Mesenteric fat pad (tissue), 1 donor: Measurements from ENCODE around the gene ARL8B. TPM values are rescaled to one million over a fixed set of nuclear protein-coding genes. Genes with fewer than 3 reads are reported as not detected.
"Not testable (repeated sequence)": the region's sequence is repeated elsewhere in the genome, so short reads cannot be mapped to it uniquely, and the experiment has no call there.

ENCODE experiments used
- DNase-seq: peaks from one replicate; pipeline ENCODE4 v3.0.0-alpha.2; 2020; ENCODE audit warnings: low spot score
- long read RNA-seq: library from polyadenylated mRNA; unstranded; transcript quantifications from one replicate; pipeline ENCODE4 v2.0.0, GENCODE V29; 2020
- total RNA-seq: library from RNA; stranded (reverse); fragmentation: NEBNext Ultra II Directional; extraction: Animal tissue kit (Norgen Biotek cat#: 25700); gene quantifications from one replicate; pipeline ENCODE4 v1.2.1, GENCODE V29; 2021
- donor health status: DM: yes; HTN: yes; CAD: no.

The ARL8B gene
- 63.4 TPM for total RNA-seq
- long read RNA-seq, transcript ARL8B-201 (7 exons, 3,005 nt), result major isoform, 77 of 87 reads
- long read RNA-seq, partial matches to known transcripts, result 1 of 87 reads
- long read RNA-seq, other reads (novel, unspliced or antisense), result 9 of 87 reads

DNA sequence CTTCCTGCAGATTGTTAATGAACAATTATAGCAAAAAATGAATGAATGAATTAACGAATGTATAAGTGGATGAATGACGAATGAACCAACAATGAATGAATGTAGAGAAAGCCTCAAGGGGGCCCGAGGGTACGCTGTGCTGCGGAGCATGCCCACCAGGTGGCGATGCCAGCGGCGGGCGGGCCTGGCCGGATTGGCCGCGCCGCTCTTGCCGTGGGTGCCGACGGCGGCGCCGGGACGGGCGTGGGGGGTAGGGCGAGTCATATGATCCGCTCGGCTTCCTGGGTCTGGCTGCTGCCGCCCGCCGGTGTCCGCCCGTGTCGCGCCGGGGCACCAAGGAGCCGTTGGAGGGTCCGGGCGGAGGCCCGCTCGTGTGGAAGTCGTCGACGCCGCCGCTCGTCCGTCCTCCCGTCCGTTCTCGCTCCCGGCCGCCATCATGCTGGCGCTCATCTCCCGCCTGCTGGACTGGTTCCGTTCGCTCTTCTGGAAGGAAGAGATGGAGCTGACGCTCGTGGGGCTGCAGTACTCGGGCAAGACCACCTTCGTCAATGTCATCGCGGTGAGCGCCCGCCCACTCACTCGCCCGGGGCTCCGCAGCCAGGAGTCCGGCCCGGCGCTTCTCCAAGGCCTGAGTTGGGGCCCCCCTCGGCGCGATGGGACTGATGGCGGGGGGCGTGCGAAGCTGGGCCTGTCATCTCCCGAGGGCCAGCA lies at the start of gene ARL8B:
Gene ARL8B (plus strand): TSS at position 263 of the 711 bp plus-strand sequence. CDS start 174 bp downstream, at position 437.
- peak; percentile 97 for DNase-seq

DNA sequence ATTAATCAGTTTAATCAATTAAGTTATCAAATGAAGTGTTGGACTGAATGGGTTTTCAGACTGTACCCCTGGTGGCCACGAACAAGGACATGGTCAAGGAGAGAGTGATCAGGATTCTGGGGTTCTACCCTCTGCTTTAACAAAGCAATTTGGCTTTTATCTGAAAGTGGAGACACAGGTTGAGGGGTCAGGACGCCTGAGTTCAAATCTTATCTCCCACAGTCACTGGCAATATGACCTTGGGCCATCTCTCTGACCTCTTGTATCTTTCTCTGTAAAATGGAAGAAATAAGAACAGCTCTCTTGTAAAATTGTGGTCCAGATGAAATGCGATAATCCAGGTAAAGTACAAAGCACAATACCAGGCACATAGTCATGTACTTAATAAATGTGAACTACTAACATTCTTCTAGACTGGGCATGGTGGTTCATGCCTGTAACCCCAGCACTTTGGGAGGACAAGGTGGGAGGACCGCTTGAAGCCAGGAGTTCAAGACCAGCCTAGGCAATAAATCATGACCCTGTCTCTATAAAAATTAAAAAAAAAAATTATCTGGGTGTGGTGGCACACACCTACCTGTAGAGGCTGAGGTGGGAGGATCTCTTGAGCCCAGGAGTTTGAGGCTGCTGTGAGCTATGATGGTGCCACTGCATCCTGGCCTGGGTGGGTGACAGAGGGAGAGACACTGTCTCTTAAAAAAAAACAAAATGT lies 48.6 kb upstream of the ARL8B start:
- DNase-seq, result no peak

DNA sequence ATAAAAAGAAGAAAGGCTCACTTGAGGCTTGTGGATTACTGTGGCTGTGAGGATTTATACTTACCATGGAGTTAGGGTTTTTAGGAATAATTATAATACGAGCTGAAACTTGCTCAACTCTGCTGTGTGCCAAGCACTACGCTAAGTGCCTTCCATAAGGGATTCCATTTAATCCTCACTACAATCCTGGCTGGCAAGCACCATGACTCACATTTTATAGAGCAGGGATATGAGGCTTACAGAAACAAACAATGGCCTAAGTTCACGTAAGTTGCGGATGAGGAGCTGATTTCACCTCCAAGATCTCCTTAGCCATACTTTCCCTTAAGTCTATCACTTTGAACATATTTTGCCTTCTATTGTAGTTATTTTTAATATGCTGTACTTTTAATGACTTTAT lies 43.9 kb upstream of the ARL8B start:
- no peak for DNase-seq

DNA sequence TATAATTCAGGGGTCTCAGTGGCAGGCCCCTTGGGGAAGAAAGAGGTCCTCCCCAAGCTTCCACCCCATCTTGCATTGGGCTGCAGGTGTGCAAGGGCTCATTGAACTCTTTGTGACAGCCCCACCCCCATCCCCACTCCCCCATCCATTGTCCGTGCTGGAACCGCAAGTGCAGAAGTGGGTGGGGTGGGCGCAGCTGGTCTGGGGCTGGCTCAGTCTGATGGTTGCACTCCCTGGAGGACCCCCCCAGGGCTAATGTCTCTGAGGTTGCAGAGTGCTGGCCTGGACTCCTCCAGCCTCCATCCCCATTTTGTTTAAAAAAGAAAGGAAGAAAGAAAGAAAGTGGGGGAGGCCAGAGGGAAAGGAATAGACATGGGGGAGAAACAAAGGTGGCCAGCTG lies 42.3 kb upstream of the ARL8B start:
- no peak for DNase-seq

DNA sequence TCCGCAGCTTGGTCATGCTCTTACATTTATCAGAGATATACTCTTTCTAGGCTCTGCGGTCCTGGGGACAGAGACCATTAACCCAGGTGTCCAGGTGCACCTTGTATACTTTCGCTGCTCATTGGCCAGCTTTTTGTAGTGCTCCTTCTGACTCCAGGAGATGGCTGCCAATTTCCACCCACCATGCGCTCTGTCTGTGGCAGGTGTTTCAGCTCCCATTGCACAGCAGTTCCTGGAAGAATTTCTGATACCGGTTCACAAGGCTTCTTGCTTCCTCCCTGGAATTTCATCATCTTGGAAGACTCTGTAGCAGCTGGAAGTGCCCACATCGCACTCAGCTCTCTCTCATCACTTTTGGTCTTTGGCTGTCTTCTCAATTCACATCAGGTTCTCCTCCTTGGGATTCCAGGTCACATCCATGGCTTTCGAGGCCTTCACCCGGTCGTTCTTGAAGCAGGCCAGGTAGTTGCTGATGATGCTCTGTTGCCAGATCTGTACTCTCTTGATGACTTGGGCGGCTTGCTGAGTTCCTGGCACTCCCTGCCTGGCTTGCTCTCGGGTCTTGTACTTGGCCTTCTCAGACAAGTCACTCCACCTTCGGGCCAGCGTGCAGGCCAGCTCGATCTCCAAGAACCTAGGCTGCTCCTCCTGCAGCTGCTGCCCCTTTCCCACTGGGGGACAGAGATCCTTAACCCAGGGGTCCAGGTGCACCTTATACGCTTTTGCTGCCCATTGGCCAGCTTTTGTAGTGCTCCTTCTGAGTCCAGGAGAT lies 41.1 kb upstream of the ARL8B start:
- DNase-seq, result no peak

DNA sequence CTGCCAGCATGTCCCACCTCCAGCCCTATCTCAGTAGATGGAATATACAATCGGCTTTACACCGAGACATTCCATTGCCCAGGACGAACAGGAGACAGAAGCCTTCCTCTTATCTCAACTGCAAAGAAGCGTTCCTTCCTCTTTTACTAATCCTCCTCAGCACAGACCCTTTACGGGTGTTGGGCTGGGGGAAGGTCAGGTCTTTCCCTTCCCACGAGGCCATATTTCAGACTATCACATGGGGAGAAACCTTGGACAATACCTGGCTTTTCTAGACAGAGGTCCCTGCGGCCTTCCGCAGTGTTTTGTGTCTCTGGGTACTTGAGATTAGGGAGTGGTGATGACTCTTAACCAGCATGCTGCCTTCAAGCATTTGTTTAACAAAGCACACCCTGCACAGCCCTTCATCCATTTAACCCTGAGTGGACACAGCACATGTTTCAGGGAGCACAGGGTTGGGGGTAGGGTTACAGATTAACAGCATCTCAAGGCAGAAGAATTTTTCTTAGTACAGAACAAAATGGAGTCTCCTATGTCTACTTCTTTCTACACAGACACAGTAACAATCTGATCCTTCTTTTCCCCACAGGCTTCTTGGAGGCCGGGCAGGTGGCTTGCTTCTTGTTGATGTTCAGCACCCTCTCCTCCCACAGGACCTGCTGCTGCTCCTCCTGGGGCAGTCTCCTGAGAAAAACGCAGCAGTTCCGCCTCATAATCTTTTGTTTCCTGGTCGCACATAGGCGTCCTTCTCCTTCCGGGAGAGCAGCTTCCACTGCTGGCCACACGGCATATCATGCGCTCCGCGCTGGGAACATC lies 39.9 kb upstream of the ARL8B start:
- DNase-seq, result not testable (repeated sequence)

DNA sequence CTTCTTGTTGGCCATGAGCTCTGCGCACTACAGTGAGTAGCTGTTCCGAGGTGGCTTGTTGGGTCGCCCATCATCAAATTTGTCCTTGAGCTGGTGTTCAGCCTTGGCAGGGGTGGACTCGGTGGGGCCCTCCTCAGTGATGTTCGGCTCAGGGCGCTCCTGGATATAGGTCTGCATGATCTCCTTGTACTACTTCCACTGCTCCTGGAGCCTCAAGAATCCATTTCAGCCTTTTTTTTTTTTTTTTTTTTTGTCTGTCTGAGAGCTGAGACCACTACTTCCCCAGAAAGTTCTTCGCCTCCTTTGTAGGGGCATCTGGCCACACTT lies 39.3 kb upstream of the ARL8B start:
- no peak for DNase-seq

DNA sequence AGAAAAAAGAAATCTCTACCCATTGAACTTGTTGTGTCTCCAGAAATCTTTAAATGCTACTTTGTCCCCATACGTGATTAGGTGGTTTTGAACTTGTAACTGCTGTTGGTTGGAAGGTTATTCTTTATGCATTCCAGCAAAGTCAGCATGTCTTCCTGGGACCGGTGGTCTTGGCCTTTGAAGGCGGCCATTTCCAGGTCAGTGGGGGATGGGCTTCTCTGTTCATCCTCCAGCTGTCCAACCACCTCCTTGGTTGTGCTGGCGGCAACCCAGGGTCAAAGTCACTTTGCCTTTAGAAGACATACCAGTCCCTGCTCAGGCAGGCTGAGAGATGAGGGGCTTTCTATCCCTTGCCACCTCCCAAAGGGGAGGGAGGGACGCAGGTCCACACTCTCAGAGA lies 37.9 kb upstream of the ARL8B start:
- DNase-seq, result no peak

DNA sequence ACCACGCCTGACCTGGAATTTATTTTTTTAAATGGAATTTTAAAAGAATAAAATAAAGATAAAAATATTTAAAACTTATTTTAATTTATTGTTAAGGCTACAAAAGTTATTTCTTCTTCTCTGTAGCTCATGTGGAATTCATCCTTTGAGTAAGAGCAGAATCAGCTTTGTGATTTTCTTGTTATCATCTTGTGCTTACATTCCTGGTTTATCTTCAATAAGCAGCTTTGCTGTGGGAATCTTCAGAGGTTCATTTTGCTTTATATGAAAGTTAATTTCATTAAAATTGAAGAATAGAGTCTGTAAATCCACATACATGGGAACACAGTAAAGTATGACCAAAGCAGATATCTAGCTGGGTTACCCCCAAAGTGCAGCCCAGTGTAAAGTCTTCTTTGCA lies 35.4 kb upstream of the ARL8B start:
- no peak for DNase-seq

DNA sequence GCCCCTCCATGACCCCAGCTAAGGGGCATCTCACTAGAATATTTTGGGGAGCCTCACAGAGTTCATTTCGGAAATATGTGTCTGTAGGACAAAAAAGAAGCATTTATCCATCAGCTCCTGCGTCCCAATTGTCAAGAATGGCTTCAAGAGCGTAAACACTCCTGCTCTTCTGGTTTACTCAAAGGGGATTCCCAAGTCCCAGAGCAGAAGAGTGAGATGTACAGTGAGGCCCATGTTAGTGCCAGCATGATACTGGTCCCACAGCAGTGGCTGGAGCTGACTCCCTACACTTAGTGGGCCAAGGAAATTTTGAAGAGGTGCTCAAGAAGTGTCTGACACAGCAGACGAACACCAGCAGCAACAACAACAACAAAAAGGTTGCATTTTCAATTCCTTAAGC lies 34.9 kb upstream of the ARL8B start:
- DNase-seq, result no peak

DNA sequence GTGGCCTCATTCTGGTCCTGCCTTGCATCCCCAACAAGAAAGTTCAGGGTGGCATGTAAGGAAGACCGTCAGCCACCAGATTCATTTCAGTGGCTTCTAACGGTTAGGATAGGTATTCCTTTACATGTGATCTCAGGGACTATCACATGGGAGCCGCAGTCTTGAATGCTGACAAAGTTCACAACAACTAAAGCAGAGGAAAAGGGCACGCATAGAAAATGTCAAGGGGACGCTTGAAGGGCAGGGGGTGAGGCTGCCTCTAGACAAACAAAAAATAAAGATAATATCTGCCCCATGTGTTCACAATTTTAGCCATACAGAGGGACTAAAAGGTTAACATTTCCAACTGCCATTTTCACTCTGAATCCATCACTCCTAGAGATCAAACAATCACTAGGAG lies 31.9 kb upstream of the ARL8B start:
- no peak for DNase-seq

DNA sequence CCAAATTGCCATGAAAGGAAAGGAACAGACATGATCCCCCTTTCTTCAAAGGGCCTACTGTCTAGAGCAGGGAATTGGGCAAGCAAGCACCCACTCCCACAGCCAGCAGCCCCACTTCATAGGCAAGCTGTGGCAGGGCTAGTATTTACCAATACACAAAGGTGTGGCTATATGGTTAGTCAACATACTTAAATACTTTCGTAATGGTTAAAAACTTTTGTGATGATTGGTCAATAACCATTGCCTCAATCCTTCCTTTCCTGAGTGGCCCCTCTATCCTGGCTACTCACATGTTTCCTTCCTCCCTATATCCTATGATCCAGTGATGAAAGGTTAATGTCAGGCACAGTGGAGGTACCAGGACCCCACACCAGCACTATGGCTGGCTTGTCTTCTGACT lies 30.1 kb upstream of the ARL8B start:
- DNase-seq, result no peak

DNA sequence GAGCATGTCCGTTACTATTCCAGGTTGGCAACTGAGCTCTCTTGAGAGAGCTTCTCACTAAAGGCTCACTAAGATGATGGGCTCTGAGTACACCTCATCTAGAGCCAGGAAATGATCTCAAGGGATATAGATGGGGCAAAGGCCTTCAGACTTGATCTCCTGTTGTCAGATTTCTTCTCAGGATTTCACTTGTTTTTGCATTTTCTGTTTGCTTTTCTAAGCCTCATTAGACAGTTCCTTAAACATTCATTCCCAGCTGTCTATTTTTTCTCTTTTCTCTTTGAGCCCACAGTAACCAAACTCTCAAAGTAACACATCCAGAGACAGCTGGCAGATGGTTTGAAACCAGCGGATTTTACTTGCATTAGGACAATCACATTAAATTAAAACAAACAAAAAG lies 28.4 kb upstream of the ARL8B start:
- no peak for DNase-seq

DNA sequence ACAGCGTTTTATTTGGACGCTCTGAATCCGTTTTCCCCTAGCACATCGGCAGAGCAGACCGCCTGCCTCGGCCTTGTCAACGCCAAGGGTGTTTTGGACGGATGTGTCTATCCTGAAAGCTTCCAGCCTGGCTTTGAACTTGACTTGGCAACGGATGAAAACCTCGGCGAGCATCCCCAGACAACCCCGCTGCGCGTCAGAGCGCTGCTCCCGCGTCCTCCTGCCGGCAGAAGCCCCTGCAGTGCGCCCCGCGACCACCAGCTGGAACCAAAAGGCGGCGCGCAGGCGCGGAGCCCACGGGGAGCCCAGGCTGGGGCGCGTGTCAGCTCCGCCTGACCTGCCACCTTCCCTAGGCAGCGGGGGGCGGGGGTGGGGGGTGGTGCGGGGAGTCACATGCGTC lies 26.2 kb upstream of the ARL8B start:
- DNase-seq, result no peak

DNA sequence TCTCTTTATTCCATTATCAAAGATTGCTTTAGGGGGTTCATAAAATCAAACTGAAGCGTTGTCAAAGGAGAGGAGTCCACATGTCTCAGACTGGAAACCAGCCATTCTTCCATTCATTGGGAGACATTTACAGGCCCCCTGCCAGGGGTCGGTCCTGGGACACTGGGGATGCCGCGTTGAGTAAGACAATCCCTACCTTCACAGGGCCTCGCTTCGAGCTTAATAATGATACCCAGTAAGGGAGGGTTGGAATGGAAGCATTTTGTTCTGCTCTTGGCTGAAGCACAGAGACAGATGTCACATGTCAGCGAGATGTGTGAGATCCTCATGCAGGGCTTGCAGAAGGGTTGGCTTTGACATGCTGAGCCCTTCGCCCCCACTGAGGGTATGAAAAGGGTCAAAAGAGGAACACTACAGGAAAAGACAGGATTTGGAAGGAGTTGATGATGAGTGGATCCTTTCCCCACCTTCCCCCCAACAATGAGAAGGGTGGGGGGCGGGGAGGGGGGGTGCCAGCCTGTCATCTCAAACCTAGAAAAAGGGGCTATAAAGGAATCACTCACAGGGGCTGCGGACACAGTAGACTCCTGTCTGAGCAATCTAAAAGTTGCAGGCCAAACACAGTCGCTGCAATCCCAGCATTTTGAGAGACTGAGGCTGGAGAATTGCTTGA lies 25.6 kb upstream of the ARL8B start:
- DNase-seq, result peak; percentile 51

DNA sequence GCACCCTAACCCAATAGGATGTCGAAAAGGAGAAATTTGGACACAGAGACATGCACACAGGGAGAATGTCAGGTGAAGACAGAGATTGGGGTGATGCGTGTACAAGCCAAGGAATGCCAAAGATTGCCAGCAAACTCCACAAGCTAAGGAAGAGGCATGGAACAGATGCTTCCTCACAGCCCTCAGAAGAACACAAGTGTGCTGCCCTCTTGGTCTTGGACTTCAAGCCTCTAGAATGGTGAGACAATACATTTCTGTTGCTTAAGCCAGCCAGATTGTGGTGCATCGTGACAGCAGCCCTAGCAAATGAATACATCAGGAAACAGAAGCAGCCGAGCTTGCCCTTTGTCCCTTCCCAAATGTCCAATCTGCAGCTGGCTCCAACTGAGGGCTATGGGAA lies 23.7 kb upstream of the ARL8B start:
- peak; percentile 24 for DNase-seq

DNA sequence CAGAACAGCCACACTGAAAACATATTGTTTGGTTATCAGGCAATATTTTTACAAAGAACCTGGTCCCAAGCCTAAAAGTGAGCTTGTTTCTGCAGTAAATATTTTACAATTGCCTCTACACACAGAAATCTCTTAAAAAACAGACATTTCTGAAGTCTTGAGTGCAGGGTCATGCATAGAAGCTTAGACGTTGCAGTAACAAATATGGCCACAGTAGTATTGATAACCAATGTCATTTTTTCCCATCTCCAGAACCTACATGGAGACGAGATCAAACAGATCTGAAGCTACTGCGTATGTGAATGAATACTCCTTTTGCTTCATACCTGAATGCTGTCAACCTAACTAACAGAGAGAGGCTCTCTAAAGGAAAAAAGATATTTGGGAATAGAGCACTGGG lies 19.6 kb upstream of the ARL8B start:
- no peak for DNase-seq

DNA sequence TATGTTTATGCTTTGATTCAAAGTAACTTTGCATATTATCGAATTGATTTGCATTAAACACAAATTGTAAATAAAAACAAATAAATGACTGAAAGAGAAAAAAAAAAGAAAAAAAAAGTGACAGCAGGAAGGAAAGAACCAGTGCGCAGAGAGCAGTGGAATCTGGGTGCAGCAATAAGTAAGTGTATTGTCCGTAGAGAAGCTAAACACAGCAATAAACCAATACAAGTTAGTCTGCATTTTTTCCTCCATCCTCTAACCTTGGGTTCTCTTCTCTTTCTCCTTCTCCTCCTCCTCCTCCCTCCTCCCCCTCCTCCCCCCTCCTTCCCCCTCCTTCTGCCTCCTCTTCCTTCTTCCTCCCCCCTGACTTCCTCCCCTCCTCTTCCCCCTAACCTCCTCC lies 18.3 kb upstream of the ARL8B start:
- DNase-seq, result no peak

DNA sequence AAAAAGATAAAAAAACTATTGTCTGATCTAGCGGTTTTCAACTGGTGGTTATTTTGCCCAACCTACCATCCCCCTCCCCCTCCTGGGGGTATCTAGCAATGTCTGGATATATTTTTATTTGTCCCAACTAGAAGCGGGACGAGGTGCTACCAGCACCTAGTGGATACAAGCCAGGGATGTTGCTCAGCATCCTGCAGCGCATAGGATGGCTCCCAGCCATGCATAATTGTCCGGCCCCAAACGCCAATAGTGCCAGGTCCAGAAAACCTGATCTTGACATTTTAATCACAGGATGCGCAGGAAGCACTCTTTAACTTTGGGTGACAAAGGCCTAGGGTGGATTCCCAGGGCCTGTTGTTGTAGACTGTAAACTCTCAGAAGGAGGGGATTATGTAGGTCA lies 17.0 kb upstream of the ARL8B start:
- no peak for DNase-seq

DNA sequence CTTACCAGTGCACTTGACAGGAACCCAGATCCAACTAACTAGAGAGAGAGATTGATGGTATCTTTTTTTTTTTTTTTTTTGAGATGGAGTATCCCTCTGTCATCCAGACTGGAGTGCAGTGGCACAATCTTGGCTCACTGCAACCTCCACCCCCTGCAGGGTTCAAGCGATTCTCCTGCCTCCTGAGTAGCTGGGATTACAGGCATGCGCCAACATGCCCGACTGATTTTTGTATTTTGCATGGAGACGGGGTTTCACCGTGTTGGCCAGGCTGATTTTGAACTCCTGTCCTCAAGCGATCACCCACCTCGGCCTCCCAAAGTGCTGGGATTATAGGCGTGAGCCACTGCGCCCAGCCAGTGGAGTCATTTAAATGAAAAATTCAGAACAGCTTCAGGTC lies 15.7 kb upstream of the ARL8B start:
- DNase-seq, result peak; percentile 71

DNA sequence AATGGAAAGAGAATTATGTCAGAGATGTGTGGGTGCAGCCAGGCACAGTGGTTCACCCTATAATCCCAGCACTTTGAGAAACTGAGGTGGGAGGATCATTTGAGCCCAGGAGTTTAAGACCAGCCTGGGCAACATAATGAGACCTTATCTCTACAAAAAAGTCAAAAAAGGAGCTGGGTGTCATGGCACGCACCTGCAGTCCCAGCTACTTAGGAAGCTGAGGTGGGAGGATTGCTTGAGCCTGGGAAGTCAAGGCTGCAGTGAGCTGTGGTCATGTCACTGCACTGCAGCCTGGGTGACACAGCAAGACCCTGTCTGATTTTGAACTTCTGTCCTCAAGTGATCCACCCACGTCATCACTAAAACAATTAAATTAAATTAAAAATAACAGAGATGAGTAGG lies 15.2 kb upstream of the ARL8B start:
- DNase-seq, result peak; percentile 14
